Osteoblast (primary cell): ENCODE data around the gene TGFBR3L. TPM values are rescaled to one million over a fixed set of nuclear protein-coding genes. Genes with fewer than 3 reads are reported as not detected.

Source experiments
- DNase-seq: peaks from one replicate; pipeline ENCODE4 v3.0.0; 2011; ENCODE audit warnings: low spot score, mixed read lengths; ENCODE audit not compliant: insufficient read length; ENCODE audit errors: missing footprints
- H2AFZ ChIP-seq: 2 replicates; pipeline ENCODE4 v1.6.0; 2011; ENCODE audit warnings: mild to moderate bottlenecking, low read length
- H3K27ac ChIP-seq: 2 replicates; pipeline ENCODE4 v1.5.1; 2011; ENCODE audit warnings: mild to moderate bottlenecking, low read depth, low read length, moderate library complexity
- H3K27me3 ChIP-seq: 2 replicates; pipeline ENCODE4 v1.6.0; 2012; ENCODE audit warnings: mild to moderate bottlenecking, control low read depth, inconsistent platforms, low read length, moderate library complexity; ENCODE audit not compliant: insufficient read depth
- H3K36me3 ChIP-seq: 2 replicates; pipeline ENCODE4 v1.5.1; 2011; ENCODE audit warnings: mild to moderate bottlenecking, low read length, control low read depth, moderate library complexity; ENCODE audit not compliant: insufficient read depth
- H3K4me1 ChIP-seq: 2 replicates; pipeline ENCODE4 v1.5.1; 2011; ENCODE audit warnings: mild to moderate bottlenecking, low read length, control low read depth, moderate library complexity; ENCODE audit not compliant: insufficient read depth
- H3K4me2 ChIP-seq: 2 replicates; pipeline ENCODE4 v1.6.0; 2011; ENCODE audit warnings: mild to moderate bottlenecking, low read length; ENCODE audit not compliant: insufficient read depth
- H3K4me3 ChIP-seq: fragments of 200-600 bp; sonication (generic); 3 replicates; pipeline ENCODE4 v1.5.1; 2012; ENCODE audit warnings: mild to moderate bottlenecking, low read length, inconsistent platforms; ENCODE audit not compliant: insufficient read depth
- H3K79me2 ChIP-seq: 2 replicates; pipeline ENCODE4 v1.6.0; 2012; ENCODE audit warnings: mild to moderate bottlenecking, low read length, control low read depth, inconsistent platforms; ENCODE audit not compliant: insufficient read depth
- H3K9me3 ChIP-seq: 2 replicates; pipeline ENCODE4 v1.5.1; 2011; ENCODE audit warnings: low read depth, low read length, control low read depth
- H4K20me1 ChIP-seq: 2 replicates; pipeline ENCODE4 v1.6.0; 2012; ENCODE audit warnings: mild to moderate bottlenecking, low read length, control low read depth; ENCODE audit not compliant: insufficient read depth
- total RNA-seq: library from RNA; depleted of rRNA; stranded (reverse); fragments of >200 nt; gene quantifications from 2 replicates; pipeline ENCODE4 v1.2.3, GENCODE V29; 2012
- TF ChIP-seq, protein P1 (sequence below): IDR thresholded peaks from 2 replicates; pipeline ENCODE4 v1.5.1; 2011; ENCODE audit warnings: mild to moderate bottlenecking, low read depth, low read length, moderate library complexity; ENCODE audit errors: extremely low read depth

Gene TGFBR3L
- total RNA-seq, 1 donor = under 0.01 TPM

DNA sequence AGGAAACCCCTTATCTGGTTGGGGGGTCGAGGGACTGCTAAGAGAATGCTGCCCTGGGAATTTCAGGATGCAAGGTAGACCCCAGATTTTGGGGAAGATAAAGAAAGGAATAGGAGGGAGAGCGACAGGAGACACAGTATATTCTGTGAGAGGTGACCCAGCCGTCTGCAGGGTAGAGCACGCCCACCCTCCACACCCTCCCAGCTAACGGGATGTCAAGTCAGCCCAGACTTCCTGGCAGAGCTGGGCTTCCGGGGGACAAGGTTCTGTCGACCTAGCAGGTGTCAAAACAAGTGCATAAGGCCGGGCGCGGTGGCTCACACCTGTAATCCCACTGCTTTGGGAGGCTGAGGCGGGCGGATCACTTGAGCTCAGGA, 39.7 kb upstream of the TGFBR3L start:
- peak; percentile 21 for DNase-seq
- Histone ChIP-seq H3K27me3 (peaks cover 25% of the 10 kb centered on the region), H3K4me2 (no peak overlapping the region)

DNA sequence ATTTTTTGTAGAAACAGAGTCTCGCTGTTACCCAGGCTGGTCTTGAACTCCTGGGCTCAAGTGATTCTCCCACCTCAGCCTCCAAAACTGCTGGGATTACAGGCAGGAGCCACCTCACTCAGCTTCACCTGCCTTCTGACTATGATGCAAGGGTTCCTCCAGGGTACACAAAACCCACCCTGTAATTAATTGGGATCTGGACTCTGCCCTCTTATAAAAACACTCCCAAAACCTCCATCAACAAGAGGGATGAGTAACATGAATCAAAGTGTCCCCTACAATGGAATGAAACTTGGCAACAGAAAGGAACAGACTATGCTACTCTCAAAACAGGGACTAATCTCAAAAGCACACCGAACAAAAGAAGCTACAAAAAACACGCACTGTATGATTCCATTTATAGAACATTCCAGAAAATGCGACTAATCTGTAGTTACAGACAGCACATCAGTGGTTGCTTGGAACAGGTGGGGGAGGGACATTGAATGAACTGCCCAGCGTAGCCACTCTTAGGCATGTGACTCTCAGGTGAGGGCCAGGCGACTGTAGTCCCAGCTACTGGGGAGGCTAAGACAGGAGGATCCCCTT, 37.3 kb upstream of the TGFBR3L start:
- peak; percentile 81 for DNase-seq

More for the DNA sequence above, 39.7 kb upstream of the TGFBR3L start:
- Histone ChIP-seq H4K20me1 (no peaks in the 10 kb centered on the region), H2AFZ (no peak overlapping the region), H3K4me1 (peaks cover 9% of the 10 kb centered on the region), H3K9me3 (no peaks in the 10 kb centered on the region), H3K27ac (no peak overlapping the region), H3K4me3 (no peak overlapping the region), H3K79me2 (no peaks in the 10 kb centered on the region), H3K36me3 (no peaks in the 10 kb centered on the region)
- TF ChIP-seq, protein P1, sequence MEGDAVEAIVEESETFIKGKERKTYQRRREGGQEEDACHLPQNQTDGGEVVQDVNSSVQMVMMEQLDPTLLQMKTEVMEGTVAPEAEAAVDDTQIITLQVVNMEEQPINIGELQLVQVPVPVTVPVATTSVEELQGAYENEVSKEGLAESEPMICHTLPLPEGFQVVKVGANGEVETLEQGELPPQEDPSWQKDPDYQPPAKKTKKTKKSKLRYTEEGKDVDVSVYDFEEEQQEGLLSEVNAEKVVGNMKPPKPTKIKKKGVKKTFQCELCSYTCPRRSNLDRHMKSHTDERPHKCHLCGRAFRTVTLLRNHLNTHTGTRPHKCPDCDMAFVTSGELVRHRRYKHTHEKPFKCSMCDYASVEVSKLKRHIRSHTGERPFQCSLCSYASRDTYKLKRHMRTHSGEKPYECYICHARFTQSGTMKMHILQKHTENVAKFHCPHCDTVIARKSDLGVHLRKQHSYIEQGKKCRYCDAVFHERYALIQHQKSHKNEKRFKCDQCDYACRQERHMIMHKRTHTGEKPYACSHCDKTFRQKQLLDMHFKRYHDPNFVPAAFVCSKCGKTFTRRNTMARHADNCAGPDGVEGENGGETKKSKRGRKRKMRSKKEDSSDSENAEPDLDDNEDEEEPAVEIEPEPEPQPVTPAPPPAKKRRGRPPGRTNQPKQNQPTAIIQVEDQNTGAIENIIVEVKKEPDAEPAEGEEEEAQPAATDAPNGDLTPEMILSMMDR = no peak

DNA sequence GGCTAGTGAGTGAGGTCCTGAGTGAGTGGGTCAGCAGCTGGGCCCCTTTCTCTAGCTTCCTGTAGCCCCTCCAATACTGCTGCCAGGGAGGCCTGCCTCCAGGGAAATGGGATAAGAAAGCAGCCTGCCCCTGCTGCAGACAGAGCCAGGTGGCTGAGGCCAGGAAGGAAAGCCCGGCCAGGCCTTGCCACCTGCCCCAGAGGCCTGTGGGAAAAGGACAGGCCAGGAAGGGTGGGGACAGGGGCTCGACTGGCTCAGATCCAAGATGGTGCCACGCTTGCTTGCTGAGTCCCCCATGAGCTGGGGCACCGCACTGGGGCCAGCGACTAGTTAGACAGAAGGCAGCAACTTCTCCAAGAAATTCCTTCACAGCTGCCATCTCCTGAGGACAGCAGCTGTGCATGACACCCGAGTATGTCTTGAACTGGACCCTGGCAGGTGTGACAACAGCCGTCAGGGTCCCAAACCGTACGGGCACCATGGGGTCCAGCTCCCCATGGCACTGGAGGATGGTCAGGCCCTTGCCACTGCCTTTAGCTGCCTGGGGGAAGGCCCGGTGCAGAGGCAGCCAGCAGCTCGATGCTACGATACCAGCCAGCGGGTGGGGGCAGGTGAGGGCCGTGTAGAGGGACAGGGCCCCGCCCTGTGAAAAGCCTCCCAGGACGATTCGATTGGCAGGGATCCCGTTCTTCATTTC, 35.4 kb upstream of the TGFBR3L start:
- peak; percentile 39 for DNase-seq
- TF ChIP-seq, protein P1 = no peak

More for the DNA sequence above, 37.3 kb upstream of the TGFBR3L start:
- H3K79me2 ChIP-seq = no peaks in the 10 kb centered on the region
- H3K27me3 ChIP-seq = peaks cover 25% of the 10 kb centered on the region
- TF ChIP-seq, protein P1 = no peak
- H3K4me3 ChIP-seq = no peak overlapping the region
- no peaks in the 10 kb centered on the region for H3K9me3 ChIP-seq
- H3K4me2 ChIP-seq = peak overlapping the region; percentile 23
- H3K4me1 ChIP-seq = peaks cover 4% of the 10 kb centered on the region
- H3K36me3 ChIP-seq = no peaks in the 10 kb centered on the region
- H3K27ac ChIP-seq = no peak overlapping the region
- no peaks in the 10 kb centered on the region for H4K20me1 ChIP-seq
- H2AFZ ChIP-seq = peak overlapping the region; percentile 29

DNA sequence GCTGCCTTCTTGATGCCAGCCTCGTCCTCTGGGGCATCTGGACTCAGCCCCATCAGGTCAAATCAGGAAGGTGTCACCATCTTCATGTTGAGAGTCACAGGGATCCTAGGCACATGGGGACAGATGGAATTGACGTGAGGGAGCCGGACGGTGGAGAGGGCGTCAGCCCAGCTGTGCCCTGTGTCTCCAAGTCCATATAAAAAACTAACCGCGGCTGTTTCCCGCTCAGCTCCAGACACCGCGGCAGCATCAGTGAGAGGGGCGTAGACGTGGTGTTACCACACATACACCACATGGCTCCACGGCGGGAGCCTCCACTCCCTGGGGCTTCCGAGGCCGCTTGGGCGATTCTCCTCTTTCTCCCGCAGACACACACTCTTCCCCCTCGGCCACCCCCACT, 34.8 kb upstream of the TGFBR3L start:
- no peak for DNase-seq

More for the DNA sequence above, 35.4 kb upstream of the TGFBR3L start:
- H4K20me1 ChIP-seq = no peaks in the 10 kb centered on the region
- H3K27me3 ChIP-seq = peaks cover 8% of the 10 kb centered on the region
- peaks cover 4% of the 10 kb centered on the region for H3K4me1 ChIP-seq
- H3K4me2 ChIP-seq = no peak overlapping the region
- no peaks in the 10 kb centered on the region for H3K36me3 ChIP-seq
- no peaks in the 10 kb centered on the region for H3K79me2 ChIP-seq
- no peak overlapping the region for H3K27ac ChIP-seq
- no peaks in the 10 kb centered on the region for H3K9me3 ChIP-seq
- no peak overlapping the region for H2AFZ ChIP-seq
- no peak overlapping the region for H3K4me3 ChIP-seq

More for the DNA sequence above, 34.8 kb upstream of the TGFBR3L start:
- H4K20me1 ChIP-seq = no peaks in the 10 kb centered on the region
- no peak overlapping the region for H2AFZ ChIP-seq
- TF ChIP-seq, protein P1 = no peak
- H3K27ac ChIP-seq = no peak overlapping the region
- peaks cover 4% of the 10 kb centered on the region for H3K4me1 ChIP-seq
- no peak overlapping the region for H3K4me3 ChIP-seq
- no peaks in the 10 kb centered on the region for H3K9me3 ChIP-seq
- no peaks in the 10 kb centered on the region for H3K36me3 ChIP-seq
- H3K4me2 ChIP-seq = no peak overlapping the region
- H3K27me3 ChIP-seq = peaks cover 2% of the 10 kb centered on the region
- no peaks in the 10 kb centered on the region for H3K79me2 ChIP-seq
